Measurements from ENCODE around the gene LGALS7B. TPM values are rescaled to one million over a fixed set of nuclear protein-coding genes. Genes with fewer than 3 reads are reported as not detected.

Gene LGALS7B
- total RNA-seq, 2 donors from 2014 or later = 1.8 TPM; not detected in 1

DNA sequence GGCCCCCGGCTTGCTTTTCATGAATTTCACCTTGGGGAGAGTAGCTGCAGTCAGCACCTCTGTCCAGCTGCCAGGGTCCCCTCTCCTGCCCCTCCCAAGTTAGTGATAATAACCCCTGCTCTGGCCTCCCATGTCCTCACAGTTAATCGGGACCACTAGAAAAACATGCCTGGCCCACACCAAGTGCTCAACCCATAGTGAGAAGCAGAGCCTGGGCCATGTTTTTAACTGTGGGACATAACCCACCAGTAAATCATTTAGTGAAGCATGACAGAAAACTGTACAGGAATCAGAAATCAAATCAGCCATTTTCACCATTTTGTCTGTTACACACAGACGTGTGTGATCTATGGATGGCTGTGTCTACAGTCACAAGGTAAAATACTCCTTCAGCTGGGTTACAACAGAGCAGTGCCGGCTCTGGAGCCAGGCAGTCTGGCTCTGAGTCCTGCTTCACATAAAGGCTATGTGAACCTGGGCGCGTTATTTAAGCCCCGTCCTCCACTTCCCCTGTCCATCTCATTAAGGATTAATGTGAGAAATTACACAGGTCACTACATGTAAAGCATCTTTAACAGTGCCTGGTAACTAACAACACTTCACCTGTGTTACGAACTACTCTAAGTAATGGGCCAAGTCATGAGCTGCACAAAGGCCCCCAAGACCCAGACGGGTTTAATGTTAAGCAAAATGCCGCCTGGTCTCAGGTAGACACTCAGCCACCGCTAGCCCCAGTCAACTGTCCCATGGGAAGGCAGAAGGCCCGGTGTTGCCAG lies 50.2 kb downstream of the LGALS7B start:
- Histone ChIP-seq H3K27me3 (no peaks in the 10 kb centered on the region), H3K27ac (no peak overlapping the region), H3K9me3 (no peaks in the 10 kb centered on the region), H3K4me3 (no peak overlapping the region), H3K4me1 (no peaks in the 10 kb centered on the region), H3K36me3 (peaks cover 90% of the 10 kb centered on the region)
- DNase-seq (ENCODE audit: low spot score) = no peak
- TF ChIP-seq, protein P1, sequence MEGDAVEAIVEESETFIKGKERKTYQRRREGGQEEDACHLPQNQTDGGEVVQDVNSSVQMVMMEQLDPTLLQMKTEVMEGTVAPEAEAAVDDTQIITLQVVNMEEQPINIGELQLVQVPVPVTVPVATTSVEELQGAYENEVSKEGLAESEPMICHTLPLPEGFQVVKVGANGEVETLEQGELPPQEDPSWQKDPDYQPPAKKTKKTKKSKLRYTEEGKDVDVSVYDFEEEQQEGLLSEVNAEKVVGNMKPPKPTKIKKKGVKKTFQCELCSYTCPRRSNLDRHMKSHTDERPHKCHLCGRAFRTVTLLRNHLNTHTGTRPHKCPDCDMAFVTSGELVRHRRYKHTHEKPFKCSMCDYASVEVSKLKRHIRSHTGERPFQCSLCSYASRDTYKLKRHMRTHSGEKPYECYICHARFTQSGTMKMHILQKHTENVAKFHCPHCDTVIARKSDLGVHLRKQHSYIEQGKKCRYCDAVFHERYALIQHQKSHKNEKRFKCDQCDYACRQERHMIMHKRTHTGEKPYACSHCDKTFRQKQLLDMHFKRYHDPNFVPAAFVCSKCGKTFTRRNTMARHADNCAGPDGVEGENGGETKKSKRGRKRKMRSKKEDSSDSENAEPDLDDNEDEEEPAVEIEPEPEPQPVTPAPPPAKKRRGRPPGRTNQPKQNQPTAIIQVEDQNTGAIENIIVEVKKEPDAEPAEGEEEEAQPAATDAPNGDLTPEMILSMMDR (IDR thresholded peaks at IDR 0.05) = no peak

DNA sequence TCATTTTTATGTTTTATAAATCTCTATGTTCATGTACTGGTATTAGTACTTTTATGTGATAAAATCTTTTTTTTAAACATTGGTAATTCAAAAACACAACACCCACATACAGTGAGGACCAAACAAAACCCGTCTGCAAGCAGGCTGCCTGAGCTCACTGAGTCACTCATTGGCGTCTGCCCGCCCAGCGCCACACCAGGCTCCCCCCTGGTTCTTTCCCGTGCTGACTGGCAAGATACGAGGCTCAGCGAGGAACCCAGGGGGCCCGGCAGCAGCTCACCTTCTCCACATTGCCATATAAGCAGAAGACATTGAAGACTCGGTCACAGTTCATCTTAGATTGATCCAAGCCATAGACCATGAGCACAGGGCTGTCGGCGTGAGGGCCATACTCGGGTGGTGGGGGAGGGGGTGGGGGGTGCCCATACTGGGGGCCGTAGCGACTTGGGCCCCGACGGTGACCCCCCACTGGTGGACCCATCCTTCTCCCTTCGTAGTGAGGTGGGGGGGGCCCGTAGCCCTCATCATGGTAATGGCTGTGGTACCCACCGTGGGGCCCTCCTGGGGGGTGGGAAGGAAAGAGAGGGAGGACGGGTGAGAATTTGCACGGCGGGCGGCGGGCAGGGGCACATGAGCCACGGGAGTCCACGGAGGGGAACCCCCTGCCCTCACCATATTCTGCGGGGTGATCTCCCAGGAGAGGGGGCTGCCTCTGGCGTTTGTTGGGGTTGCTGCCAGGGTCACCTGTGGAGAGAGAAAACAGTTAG lies 51.0 kb downstream of the LGALS7B start:
- Histone ChIP-seq H3K9me3 (no peaks in the 10 kb centered on the region), H3K27ac (no peak overlapping the region), H3K4me1 (no peaks in the 10 kb centered on the region), H3K27me3 (no peaks in the 10 kb centered on the region), H3K4me3 (no peak overlapping the region), H3K36me3 (peaks cover 98% of the 10 kb centered on the region)
- DNase-seq (ENCODE audit: low spot score) = no peak
- TF ChIP-seq, protein P1 (IDR thresholded peaks at IDR 0.05) = no peak

DNA sequence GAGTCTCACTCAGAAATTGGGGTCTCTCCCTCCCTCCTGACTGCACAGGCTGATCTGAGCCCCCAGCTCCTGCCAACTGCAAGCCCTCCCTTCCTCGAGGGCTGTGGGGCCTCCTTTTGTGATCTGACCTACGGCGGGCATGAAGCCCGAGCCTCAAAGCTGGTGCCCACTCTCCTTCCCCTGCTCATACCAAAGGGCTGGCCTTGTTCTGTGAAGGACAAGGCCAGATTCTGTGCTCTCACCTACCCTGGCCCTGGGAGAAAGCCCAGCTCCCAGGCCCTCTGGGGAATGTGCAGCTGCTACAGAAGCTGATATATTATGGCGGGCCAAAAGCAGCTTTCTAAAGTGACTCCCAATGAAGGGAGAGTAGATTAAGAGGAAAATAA lies 51.6 kb downstream of the LGALS7B start:
- Histone ChIP-seq H3K27ac (no peak overlapping the region), H3K4me1 (peaks cover 0 to 3% of the 10 kb centered on the region in 2 donors)
- no peak for DNase-seq (ENCODE audit: low spot score)

More for the DNA sequence above, 51.6 kb downstream of the LGALS7B start:
- Histone ChIP-seq H3K9me3 (no peaks in the 10 kb centered on the region), H3K4me3 (no peak overlapping the region), H3K36me3 (peaks cover 100% of the 10 kb centered on the region), H3K27me3 (no peaks in the 10 kb centered on the region)
- TF ChIP-seq, protein P1 (IDR thresholded peaks at IDR 0.05) = no peak

Other genes with a start within 250 kb of the LGALS7B start
- 1 to 10 TPM in 1 of 2 donors, under 1 TPM in 1; 0.83 to 4.2 TPM for gene MAP4K1, start 171.2 kb upstream of the LGALS7B start, total RNA-seq
- 100 to 1,000 TPM; 716 to 786 TPM for gene EIF3K, start 170.0 kb upstream of the LGALS7B start, total RNA-seq
- gene ACTN4, start 141.6 kb upstream of the LGALS7B start, total RNA-seq = 100 to 1,000 TPM; 115 to 180 TPM
- under 1 TPM; 0.74 to 0.90 TPM for gene CAPN12, start 44.7 kb upstream of the LGALS7B start, total RNA-seq
- gene LGALS7, start 15.7 kb upstream of the LGALS7B start, total RNA-seq = not detected
- under 1 TPM in 1 of 2 donors, not detected in 1; 0.67 TPM for gene LGALS4, start 23.7 kb downstream of the LGALS7B start, total RNA-seq
- gene ECH1, start 42.6 kb downstream of the LGALS7B start, total RNA-seq = 100 to 1,000 TPM; 309 to 329 TPM
- gene HNRNPL, start 60.8 kb downstream of the LGALS7B start, total RNA-seq = 100 to 1,000 TPM; 102 to 115 TPM
- 1 to 10 TPM; 3.3 to 5.5 TPM for gene RINL, start 89.1 kb downstream of the LGALS7B start, total RNA-seq
- gene SIRT2, start 110.4 kb downstream of the LGALS7B start, total RNA-seq = 100 to 1,000 TPM in 1 of 2 donors, 10 to 100 TPM in 1; 91.5 to 170 TPM
- 10 to 100 TPM; 13.3 to 29.2 TPM for gene NFKBIB, start 110.8 kb downstream of the LGALS7B start, total RNA-seq
- not detected for gene CCER2, start 123.0 kb downstream of the LGALS7B start, total RNA-seq
- 10 to 100 TPM; 13.7 to 24.3 TPM for gene SARS2, start 141.6 kb downstream of the LGALS7B start, total RNA-seq
- gene MRPS12, start 141.7 kb downstream of the LGALS7B start, total RNA-seq = 10 to 100 TPM; 39.5 to 58.7 TPM
- gene FBXO17, start 186.5 kb downstream of the LGALS7B start, total RNA-seq = 10 to 100 TPM in 1 of 2 donors, 1 to 10 TPM in 1; 5.7 to 13.1 TPM
- 1 to 10 TPM; 5.1 to 7.2 TPM for gene FBXO27, start 243.3 kb downstream of the LGALS7B start, total RNA-seq